DMS79 treated with DMSO at 0.1 percent for 48 hours (cell line): Measurements from ENCODE around the gene PLA2G4A.
"Not testable (repeated sequence)": the region's sequence is repeated elsewhere in the genome, so short reads cannot be mapped to it uniquely, and the experiment has no call there.

Experiments used
- DNase-seq: peaks from one replicate; lab custom pipeline; 2025; lab: John Stamatoyannopoulos, UW

Gene PLA2G4A

GRCh38 chr1:186875896-186876835 is 47.4 kb downstream of the PLA2G4A start:
- no peak for DNase-seq

- no peak for DNase-seq
Observed at GRCh38 chr1:186878356-186878755, 49.6 kb downstream of the PLA2G4A start.

- DNase-seq: no peak
Observed at GRCh38 chr1:186880982-186881381, 52.2 kb downstream of the PLA2G4A start.

- no peak for DNase-seq
Observed at GRCh38 chr1:186882372-186883134, 53.8 kb downstream of the PLA2G4A start.

GRCh38 chr1:186884251-186884650 is 55.5 kb downstream of the PLA2G4A start:
- no peak for DNase-seq

- DNase-seq: no peak
Observed at GRCh38 chr1:186887203-186887602, 58.5 kb downstream of the PLA2G4A start.

- DNase-seq: no peak
Observed at GRCh38 chr1:186888367-186888766, 59.6 kb downstream of the PLA2G4A start.

- no peak for DNase-seq
Observed at GRCh38 chr1:186892936-186893335, 64.2 kb downstream of the PLA2G4A start.

- DNase-seq: no peak
Observed at GRCh38 chr1:186894415-186894814, 65.7 kb downstream of the PLA2G4A start.

- DNase-seq: no peak
Observed at GRCh38 chr1:186896211-186896610, 67.5 kb downstream of the PLA2G4A start.

- DNase-seq: no peak
Observed at GRCh38 chr1:186897008-186897407, 68.3 kb downstream of the PLA2G4A start.

GRCh38 chr1:186899577-186899976 is 70.8 kb downstream of the PLA2G4A start:
- no peak for DNase-seq

GRCh38 chr1:186899977-186900376 is 71.2 kb downstream of the PLA2G4A start:
- DNase-seq: no peak

- no peak for DNase-seq
Observed at GRCh38 chr1:186900539-186901237, 71.9 kb downstream of the PLA2G4A start.

GRCh38 chr1:186901631-186902030 is 72.9 kb downstream of the PLA2G4A start:
- DNase-seq: no peak

- DNase-seq: no peak
Observed at GRCh38 chr1:186903374-186904136, 74.8 kb downstream of the PLA2G4A start.

- DNase-seq: no peak
Observed at GRCh38 chr1:186904361-186904760, 75.6 kb downstream of the PLA2G4A start.

GRCh38 chr1:186905561-186905960 is 76.8 kb downstream of the PLA2G4A start:
- DNase-seq: no peak

- no peak for DNase-seq
Observed at GRCh38 chr1:186915555-186915954, 86.8 kb downstream of the PLA2G4A start.

GRCh38 chr1:186917106-186917786 is 88.5 kb downstream of the PLA2G4A start:
- DNase-seq: not testable (repeated sequence)

- not testable (repeated sequence) for DNase-seq
Observed at GRCh38 chr1:186921386-186921785, 92.6 kb downstream of the PLA2G4A start.
